Gastrocnemius medialis (tissue), 4 donors: ENCODE data around the gene TMEM63C. TPM values are rescaled to one million over a fixed set of nuclear protein-coding genes. Genes with fewer than 3 reads are reported as not detected.

Source experiments
- ATAC-seq, 2 donors: fragments of 150-250 bp; one replicate each; pipeline ENCODE4 v1.9.1; 2016
- DNase-seq, 2 donors: peaks; one replicate each; pipeline ENCODE4 v3.0.0-alpha.2; 2019
- H3K27ac ChIP-seq, 4 donors: fragments of 200-600 bp; sonication (generic); 1 replicate in 1 of 4; 2 replicates in 3 of 4; pipeline ENCODE4 v1.5.1; 2016 to 2018; ENCODE audit warnings: mild to moderate bottlenecking in 2 of 4, moderate library complexity in 1 of 4
- H3K27me3 ChIP-seq, 3 donors: fragments of 200-600 bp; sonication (generic) in 2 of 3; 1 replicate in 1 of 3; 2 replicates in 2 of 3; pipeline versions ENCODE4 v1.5.1 to v1.6.0; 2016 to 2019; ENCODE audit warnings: mild to moderate bottlenecking in 1 of 3, moderate library complexity in 1 of 3
- H3K36me3 ChIP-seq, 2 donors: fragments of 200-600 bp; sonication (generic) in 1 of 2; one replicate each; pipeline ENCODE4 v1.5.1; 2017 to 2018
- H3K4me1 ChIP-seq, 2 donors: fragments of 200-600 bp; sonication (generic) in 1 of 2; one replicate each; pipeline ENCODE4 v1.5.1; 2016 to 2017; ENCODE audit warnings: mild to moderate bottlenecking in 2 of 2
- H3K4me3 ChIP-seq, 4 donors: fragments of 200-600 bp; sonication (generic) in 3 of 4; 1 replicate in 1 of 4; 2 replicates in 3 of 4; pipeline ENCODE4 v1.5.1; 2016 to 2019; ENCODE audit warnings: mild to moderate bottlenecking in 2 of 4
- H3K9me3 ChIP-seq, 3 donors: fragments of 200-600 bp; sonication (generic) in 2 of 3; 1 replicate in 1 of 3; 2 replicates in 2 of 3; pipeline ENCODE4 v1.5.1; 2016 to 2019
- CTCF ChIP-seq, 5 experiments: fragments of 450-650 bp in 3 of 5; fragments of 200-600 bp in 2 of 5; sonication (generic) in 2 of 5; IDR thresholded peaks in 4 of 5; conservative IDR thresholded peaks in 1 of 5; 1 replicate in 4 of 5; 2 replicates in 1 of 5; pipeline ENCODE4 v1.5.1; 2016 to 2019; ENCODE audit warnings: antibody characterized with exemption in 5 of 5, mild to moderate bottlenecking in 3 of 5, moderate library complexity in 3 of 5
- POLR2A ChIP-seq, 2 donors: fragments of 450-650 bp; IDR thresholded peaks; one replicate each; pipeline ENCODE4 v1.6.1; 2017; ENCODE audit warnings: antibody characterized with exemption in 2 of 2, mild to moderate bottlenecking in 2 of 2, moderate library complexity in 2 of 2
- in situ Hi-C, 4 donors: fragments of 200-750 bp; cut with MboI; loops; one replicate each; pipeline versions ENCODE4 v1.15.0 to v1.8.0; 2017; ENCODE audit warnings: low sequenced_read_pairs in 4 of 4
- intact Hi-C: fragments of 100-400 bp; cut with DNase I; formaldehyde crosslinking; loops from one replicate; pipeline ENCODE4 v1.15.1; 2023; ENCODE audit warnings: low total_unique reads
- total RNA-seq, 4 donors: library from RNA; depleted of rRNA; stranded (reverse); fragments of >200 nt; gene quantifications; one replicate each; pipeline versions ENCODE4 v1.1.0 to v1.2.3, GENCODE V29; 2016

The TMEM63C gene
- total RNA-seq, 4 donors from 2014 or later = 0.05 TPM; not detected in 2

GRCh38 chr14:77257700-77258099 is 76.1 kb downstream of the TMEM63C start:
- Histone ChIP-seq H3K9me3 (no peaks in the 10 kb centered on the region), H3K36me3 (no peaks in the 10 kb centered on the region), H3K4me3 (no peak overlapping the region), H3K4me1 (no peaks in the 10 kb centered on the region), H3K27ac (no peak overlapping the region), H3K27me3 (peaks cover 0 to 3% (median 0%) of the 10 kb centered on the region in 3 donors)
- TF ChIP-seq POLR2A (IDR thresholded peaks at IDR 0.05) = no peak
- no peak for TF ChIP-seq CTCF (IDR thresholded peaks at IDR 0.05 in 4 of 5, conservative IDR thresholded peaks at IDR 0.05 in 1 of 5)
- in situ Hi-C loops (no loop called here), intact Hi-C loops (no loop called here)
- ATAC-seq (no peak), DNase-seq (no peak)

- H3K27me3 ChIP-seq = no peaks in the 10 kb centered on the region
- TF ChIP-seq POLR2A (IDR thresholded peaks at IDR 0.05) = no peak
- no peak for TF ChIP-seq CTCF (IDR thresholded peaks at IDR 0.05 in 4 of 5, conservative IDR thresholded peaks at IDR 0.05 in 1 of 5)
- no peaks in the 10 kb centered on the region for H3K36me3 ChIP-seq
- no peak overlapping the region for H3K27ac ChIP-seq
- in situ Hi-C loops = no loop called here
- H3K9me3 ChIP-seq = no peaks in the 10 kb centered on the region
- intact Hi-C loops = no loop called here
- DNase-seq = no peak
- no peak overlapping the region for H3K4me3 ChIP-seq
- no peak for ATAC-seq
- H3K4me1 ChIP-seq = no peaks in the 10 kb centered on the region
Observed at GRCh38 chr14:77258566-77258965, 77.0 kb downstream of the TMEM63C start.

GRCh38 chr14:77259025-77259715 is 77.6 kb downstream of the TMEM63C start:
- no peak for ATAC-seq
- in situ Hi-C loops (no loop called here), intact Hi-C loops (no loop called here)

GRCh38 chr14:77260199-77260598 is 78.6 kb downstream of the TMEM63C start:
- in situ Hi-C loops (no loop called here), intact Hi-C loops (no loop called here)
- ATAC-seq (no peak), DNase-seq (no peak)
- Histone ChIP-seq H3K36me3 (no peaks in the 10 kb centered on the region), H3K4me3 (no peak overlapping the region), H3K4me1 (no peaks in the 10 kb centered on the region), H3K27me3 (no peaks in the 10 kb centered on the region), H3K9me3 (no peaks in the 10 kb centered on the region), H3K27ac (no peak overlapping the region)
- TF ChIP-seq CTCF (IDR thresholded peaks at IDR 0.05 in 4 of 5, conservative IDR thresholded peaks at IDR 0.05 in 1 of 5) = no peak
- no peak for TF ChIP-seq POLR2A (IDR thresholded peaks at IDR 0.05)

More at GRCh38 chr14:77259025-77259715, 77.6 kb downstream of the TMEM63C start:
- no peaks in the 10 kb centered on the region for H3K27me3 ChIP-seq
- no peak for DNase-seq
- no peaks in the 10 kb centered on the region for H3K36me3 ChIP-seq
- H3K27ac ChIP-seq = no peak overlapping the region
- no peak overlapping the region for H3K4me3 ChIP-seq
- no peaks in the 10 kb centered on the region for H3K4me1 ChIP-seq
- TF ChIP-seq POLR2A (IDR thresholded peaks at IDR 0.05) = no peak
- TF ChIP-seq CTCF (IDR thresholded peaks at IDR 0.05 in 4 of 5, conservative IDR thresholded peaks at IDR 0.05 in 1 of 5) = no peak
- no peaks in the 10 kb centered on the region for H3K9me3 ChIP-seq

GRCh38 chr14:77260631-77261030 is 79.0 kb downstream of the TMEM63C start:
- intact Hi-C loops (no loop called here), in situ Hi-C loops (no loop called here)
- no peaks in the 10 kb centered on the region for H3K36me3 ChIP-seq
- TF ChIP-seq CTCF (IDR thresholded peaks at IDR 0.05 in 4 of 5, conservative IDR thresholded peaks at IDR 0.05 in 1 of 5) = no peak
- TF ChIP-seq POLR2A (IDR thresholded peaks at IDR 0.05) = no peak
- no peaks in the 10 kb centered on the region for H3K4me1 ChIP-seq
- no peak overlapping the region for H3K4me3 ChIP-seq
- H3K9me3 ChIP-seq = no peaks in the 10 kb centered on the region
- DNase-seq = no peak
- no peaks in the 10 kb centered on the region for H3K27me3 ChIP-seq
- ATAC-seq = no peak
- no peak overlapping the region for H3K27ac ChIP-seq
